ENCODE results near the gene PCNX1. TPM values are rescaled to one million over a fixed set of nuclear protein-coding genes. Genes with fewer than 3 reads are reported as not detected.
"Not testable (repeated sequence)": the region's sequence is repeated elsewhere in the genome, so short reads cannot be mapped to it uniquely, and the experiment has no call there.

Gene PCNX1
- total RNA-seq, 1 donor = 142 TPM

DNA sequence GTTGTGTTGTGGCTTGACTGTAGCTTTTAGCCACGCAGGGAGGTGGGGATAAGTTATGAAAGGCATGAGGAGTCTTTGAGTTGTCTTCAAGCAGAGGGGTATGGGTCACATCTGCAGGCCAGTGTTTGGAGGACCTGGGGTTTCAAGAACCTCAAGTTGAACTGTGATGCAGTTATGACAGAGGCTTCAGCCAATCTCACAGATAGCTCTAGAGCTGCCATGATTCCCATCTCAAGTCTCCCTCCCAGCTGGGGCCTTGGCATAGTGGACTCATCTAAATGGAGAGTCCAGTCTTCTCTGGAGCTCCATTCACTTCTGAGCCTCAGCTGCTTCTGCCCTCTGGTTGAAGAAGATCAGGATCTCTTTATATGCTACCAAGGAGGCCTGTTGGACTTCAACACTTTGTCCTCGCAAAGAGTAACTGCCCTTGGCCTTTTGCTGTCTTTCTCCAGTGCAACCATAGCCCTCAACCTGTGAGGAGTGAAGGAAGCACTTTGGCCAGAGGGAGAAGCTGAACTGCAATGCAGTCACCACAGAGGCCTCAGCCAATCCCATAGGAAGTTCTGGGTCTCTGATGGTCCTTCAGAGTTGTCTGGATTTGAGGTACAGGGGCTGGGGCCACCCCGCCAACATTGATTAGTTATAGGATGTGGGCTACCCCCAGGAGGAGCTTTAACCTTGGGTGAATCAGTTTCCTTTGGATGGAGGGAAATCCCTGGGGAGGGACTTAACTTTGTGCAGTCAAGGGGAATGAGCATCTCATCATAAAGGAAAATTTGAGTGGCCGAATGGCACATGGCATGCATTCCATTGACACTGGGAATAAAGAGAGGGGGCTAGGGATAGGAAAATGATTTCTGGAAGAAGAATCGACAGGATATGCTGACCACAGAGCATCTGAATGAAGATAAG, 230.5 kb downstream of the PCNX1 start:
- no peaks in the 10 kb centered on the region for H3K27me3 ChIP-seq (ENCODE audit: insufficient read depth, low read length)
- H3K4me1 ChIP-seq (ENCODE audit: insufficient read depth, low read length) = peaks cover 28% of the 10 kb centered on the region
- H3K4me3 ChIP-seq (ENCODE audit: low read length) = no peak overlapping the region
- no peaks in the 10 kb centered on the region for H3K9me3 ChIP-seq (ENCODE audit: low read depth, low read length)

DNA sequence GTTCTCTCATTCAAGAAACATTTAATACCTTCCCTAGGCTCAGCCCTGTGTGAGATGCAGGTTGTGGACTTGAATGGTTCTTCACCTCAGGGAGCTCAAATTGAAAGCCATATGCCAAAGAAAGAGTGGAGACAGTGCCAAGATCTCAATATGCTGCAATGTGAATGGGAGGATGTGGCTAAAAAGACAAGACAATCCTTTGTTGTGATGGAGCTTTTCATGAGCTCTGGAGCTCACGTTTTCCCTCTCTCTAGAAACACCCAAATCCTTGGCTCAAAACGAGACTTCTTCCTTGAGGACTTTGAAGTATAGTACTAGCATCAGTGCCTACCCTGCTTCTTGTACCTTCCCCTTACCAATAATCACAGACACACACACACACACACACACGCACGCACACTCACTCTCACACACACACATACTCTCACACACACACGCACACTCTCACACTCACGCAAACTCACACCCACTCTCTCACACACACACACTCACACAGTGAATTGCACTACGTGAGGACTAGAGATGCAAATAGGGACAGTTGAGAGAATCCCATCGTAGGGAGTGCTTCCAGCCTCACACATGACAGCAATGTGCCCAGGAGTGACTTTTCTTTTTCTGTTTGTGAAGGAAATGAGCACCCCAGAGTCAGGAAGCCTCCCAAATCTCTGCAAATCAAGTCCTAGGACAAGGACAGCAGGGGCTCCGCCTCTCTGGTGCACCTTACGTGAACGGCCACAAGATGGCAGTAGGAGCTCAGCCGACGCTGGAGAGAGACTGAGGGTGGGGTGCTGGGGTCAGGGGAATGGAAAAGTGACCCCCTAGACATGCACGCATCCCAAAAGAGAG, 231.4 kb downstream of the PCNX1 start:
- Histone ChIP-seq H3K27me3 (ENCODE audit: insufficient read depth, low read length) (no peaks in the 10 kb centered on the region), H3K4me3 (ENCODE audit: low read length) (no peak overlapping the region), H3K4me1 (ENCODE audit: insufficient read depth, low read length) (peaks cover 37% of the 10 kb centered on the region), H3K9me3 (ENCODE audit: low read depth, low read length) (no peaks in the 10 kb centered on the region)

GRCh38 chr14:71139294-71139946, 232.2 kb downstream of the PCNX1 start:
- Histone ChIP-seq H3K4me1 (ENCODE audit: insufficient read depth, low read length) (peaks cover 43% of the 10 kb centered on the region), H3K4me3 (ENCODE audit: low read length) (no peak overlapping the region), H3K9me3 (ENCODE audit: low read depth, low read length) (no peaks in the 10 kb centered on the region), H3K27me3 (ENCODE audit: insufficient read depth, low read length) (no peaks in the 10 kb centered on the region)

GRCh38 chr14:71140157-71140556, 232.9 kb downstream of the PCNX1 start:
- Histone ChIP-seq H3K9me3 (ENCODE audit: low read depth, low read length) (no peaks in the 10 kb centered on the region), H3K4me1 (ENCODE audit: insufficient read depth, low read length) (peaks cover 48% of the 10 kb centered on the region), H3K4me3 (ENCODE audit: low read length) (no peak overlapping the region), H3K27me3 (ENCODE audit: insufficient read depth, low read length) (no peaks in the 10 kb centered on the region)

DNA sequence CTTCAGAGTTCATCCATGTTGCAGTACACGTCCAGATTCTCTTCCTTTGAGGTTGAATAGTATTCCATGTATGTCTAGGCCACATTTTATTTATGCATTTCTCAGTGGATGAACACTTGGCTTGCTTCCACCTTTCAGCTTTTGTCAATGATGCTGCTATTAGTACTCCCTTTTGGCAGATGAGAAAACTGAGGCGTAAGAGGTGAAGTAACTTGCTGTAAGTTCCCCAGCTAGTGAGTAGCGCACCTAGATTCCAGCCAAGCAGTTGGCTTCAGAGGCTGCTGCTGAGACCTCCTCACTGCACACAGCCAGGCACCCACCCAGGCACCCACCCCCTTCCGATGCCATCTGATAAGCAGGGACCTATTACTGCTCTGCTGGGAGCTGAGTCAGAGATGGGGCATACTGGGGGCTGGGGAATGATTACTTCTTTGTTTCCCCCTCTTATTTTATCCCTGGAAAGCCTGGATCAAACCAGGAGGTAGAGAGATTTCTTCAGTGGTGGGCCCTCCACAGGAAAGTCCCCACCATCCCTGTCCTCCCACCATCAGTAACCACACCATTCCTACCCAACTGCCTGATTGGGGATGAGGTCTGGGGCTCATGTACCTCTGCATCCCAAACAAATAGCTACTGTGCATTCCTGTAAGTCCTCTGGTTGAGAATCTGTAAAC, 234.6 kb downstream of the PCNX1 start:
- Histone ChIP-seq H3K9me3 (ENCODE audit: low read depth, low read length) (no peaks in the 10 kb centered on the region), H3K27me3 (ENCODE audit: insufficient read depth, low read length) (no peaks in the 10 kb centered on the region), H3K4me3 (ENCODE audit: low read length) (no peak overlapping the region), H3K4me1 (ENCODE audit: insufficient read depth, low read length) (peaks cover 48% of the 10 kb centered on the region)

DNA sequence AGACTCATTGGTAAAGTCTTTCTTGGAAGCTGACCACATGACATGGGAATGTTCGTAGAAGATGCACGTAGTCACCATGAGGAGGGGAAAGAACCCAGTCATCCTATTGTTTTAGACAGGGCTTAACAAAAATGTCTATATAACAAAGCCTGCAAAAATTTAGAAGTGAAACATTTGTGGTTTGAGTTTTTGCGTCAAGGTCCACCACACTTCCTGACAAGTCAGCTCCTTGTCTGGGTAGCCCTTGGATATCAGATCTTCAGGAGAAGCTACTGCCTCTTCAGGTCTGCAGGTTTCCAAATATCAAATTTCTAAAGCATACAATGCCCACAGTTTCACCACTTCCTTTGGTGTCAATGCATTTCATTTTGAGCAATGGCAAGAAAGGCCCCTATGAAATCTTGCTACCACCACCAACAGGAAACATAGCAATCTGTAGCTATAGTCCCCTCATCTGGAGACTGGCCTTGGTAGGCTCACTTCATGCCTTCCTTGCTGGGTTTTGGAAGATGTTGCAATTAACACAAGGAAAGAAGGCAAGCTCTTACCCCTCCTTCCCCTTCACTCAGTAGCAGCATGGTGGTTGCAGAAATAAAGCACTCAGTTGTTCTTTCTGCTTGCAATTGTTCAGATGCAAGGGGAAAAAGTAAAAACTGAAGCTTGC, 235.2 kb downstream of the PCNX1 start:
- H3K4me3 ChIP-seq (ENCODE audit: low read length) = no peak overlapping the region
- H3K9me3 ChIP-seq (ENCODE audit: low read depth, low read length) = no peaks in the 10 kb centered on the region
- no peaks in the 10 kb centered on the region for H3K27me3 ChIP-seq (ENCODE audit: insufficient read depth, low read length)
- H3K4me1 ChIP-seq (ENCODE audit: insufficient read depth, low read length) = peaks cover 48% of the 10 kb centered on the region

GRCh38 chr14:71143381-71144290, 236.4 kb downstream of the PCNX1 start:
- Histone ChIP-seq H3K4me3 (ENCODE audit: low read length) (no peak overlapping the region), H3K4me1 (ENCODE audit: insufficient read depth, low read length) (peaks cover 48% of the 10 kb centered on the region), H3K9me3 (ENCODE audit: low read depth, low read length) (no peaks in the 10 kb centered on the region), H3K27me3 (ENCODE audit: insufficient read depth, low read length) (no peaks in the 10 kb centered on the region)

DNA sequence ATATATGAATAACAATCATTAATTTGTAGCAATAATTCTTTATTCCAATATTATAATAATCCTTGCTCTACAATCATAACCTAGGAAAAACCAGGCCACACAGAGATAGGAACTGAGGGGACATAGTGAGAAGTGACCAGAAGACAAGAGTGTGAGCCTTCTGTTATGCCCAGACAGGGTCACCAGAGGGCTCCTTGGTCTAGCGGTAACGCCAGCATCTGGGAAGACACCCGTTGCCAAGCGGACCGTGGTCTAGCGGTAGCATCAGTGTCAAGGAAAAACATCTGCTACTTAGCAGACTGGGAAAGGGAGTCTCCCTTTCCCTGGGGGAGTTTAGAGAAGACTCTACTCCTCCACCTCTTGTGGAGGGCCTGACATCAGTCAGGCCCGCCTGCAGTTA, 240.1 kb downstream of the PCNX1 start:
- not testable (repeated sequence) for H3K9me3 ChIP-seq (ENCODE audit: low read depth, low read length); H3K27me3 ChIP-seq (ENCODE audit: insufficient read depth, low read length); H3K4me3 ChIP-seq (ENCODE audit: low read length)
- peaks cover 24% of the 10 kb centered on the region for H3K4me1 ChIP-seq (ENCODE audit: insufficient read depth, low read length)

DNA sequence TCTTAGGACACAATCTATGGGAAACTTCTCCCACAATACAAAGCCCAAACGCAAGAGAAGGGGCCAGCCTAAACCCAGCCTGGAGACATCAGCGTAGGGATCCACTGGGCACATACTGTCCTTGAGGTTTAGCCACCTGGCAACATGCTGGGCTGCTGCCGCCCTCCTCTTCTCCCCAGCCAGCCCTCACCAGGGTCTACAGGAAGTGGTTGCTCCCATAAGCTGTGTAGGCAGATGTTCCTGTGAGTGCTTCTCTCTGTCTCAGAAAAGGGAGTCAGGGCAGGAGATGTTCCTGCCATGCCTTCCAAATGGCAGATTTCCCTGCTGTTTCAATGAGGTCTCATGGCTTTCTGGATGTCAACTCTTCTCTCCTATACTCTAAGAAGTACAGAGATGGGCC, 241.4 kb downstream of the PCNX1 start:
- Histone ChIP-seq H3K4me1 (ENCODE audit: insufficient read depth, low read length) (peaks cover 11% of the 10 kb centered on the region), H3K27me3 (ENCODE audit: insufficient read depth, low read length) (no peaks in the 10 kb centered on the region), H3K9me3 (ENCODE audit: low read depth, low read length) (no peaks in the 10 kb centered on the region), H3K4me3 (ENCODE audit: low read length) (no peak overlapping the region)

GRCh38 chr14:71150737-71151136, 243.5 kb downstream of the PCNX1 start:
- no peaks in the 10 kb centered on the region for H3K4me1 ChIP-seq (ENCODE audit: insufficient read depth, low read length)
- H3K9me3 ChIP-seq (ENCODE audit: low read depth, low read length) = no peaks in the 10 kb centered on the region
- H3K27me3 ChIP-seq (ENCODE audit: insufficient read depth, low read length) = no peaks in the 10 kb centered on the region
- H3K4me3 ChIP-seq (ENCODE audit: low read length) = no peak overlapping the region

- Histone ChIP-seq H3K4me3 (ENCODE audit: low read length) (no peak overlapping the region), H3K9me3 (ENCODE audit: low read depth, low read length) (no peaks in the 10 kb centered on the region), H3K27me3 (ENCODE audit: insufficient read depth, low read length) (no peaks in the 10 kb centered on the region), H3K4me1 (ENCODE audit: insufficient read depth, low read length) (no peaks in the 10 kb centered on the region)
Observed at GRCh38 chr14:71155743-71156142, 248.5 kb downstream of the PCNX1 start.

GRCh38 chr14:71163050-71163841, 256.0 kb downstream of the PCNX1 start:
- Histone ChIP-seq H3K4me1 (ENCODE audit: insufficient read depth, low read length) (peaks cover 8% of the 10 kb centered on the region), H3K27me3 (ENCODE audit: insufficient read depth, low read length) (no peaks in the 10 kb centered on the region), H3K9me3 (ENCODE audit: low read depth, low read length) (no peaks in the 10 kb centered on the region), H3K4me3 (ENCODE audit: low read length) (no peak overlapping the region)

Measured in mononuclear cell (primary cell).